ENCODE measurements around the gene FASLG.

DNA sequence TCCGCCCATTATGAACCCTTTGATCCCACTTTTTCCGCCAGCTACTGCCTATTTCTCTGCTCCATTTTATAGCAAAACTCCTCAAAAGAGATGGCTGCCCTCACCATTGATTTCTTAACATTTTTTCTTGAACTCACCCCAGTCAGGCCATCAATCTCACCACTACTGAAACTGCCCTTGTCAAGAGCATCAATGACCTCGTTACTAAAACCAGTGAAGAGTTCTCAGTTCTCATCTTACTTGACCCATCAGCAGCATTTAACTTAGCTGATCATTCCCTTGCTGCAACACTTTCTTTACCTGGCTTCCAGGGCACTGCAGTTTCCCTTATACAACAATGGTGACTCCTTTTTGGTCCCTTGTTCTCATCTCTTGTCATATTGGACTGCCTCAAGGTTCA lies 35.2 kb upstream of the FASLG start:
- TF ChIP-seq, protein P1, sequence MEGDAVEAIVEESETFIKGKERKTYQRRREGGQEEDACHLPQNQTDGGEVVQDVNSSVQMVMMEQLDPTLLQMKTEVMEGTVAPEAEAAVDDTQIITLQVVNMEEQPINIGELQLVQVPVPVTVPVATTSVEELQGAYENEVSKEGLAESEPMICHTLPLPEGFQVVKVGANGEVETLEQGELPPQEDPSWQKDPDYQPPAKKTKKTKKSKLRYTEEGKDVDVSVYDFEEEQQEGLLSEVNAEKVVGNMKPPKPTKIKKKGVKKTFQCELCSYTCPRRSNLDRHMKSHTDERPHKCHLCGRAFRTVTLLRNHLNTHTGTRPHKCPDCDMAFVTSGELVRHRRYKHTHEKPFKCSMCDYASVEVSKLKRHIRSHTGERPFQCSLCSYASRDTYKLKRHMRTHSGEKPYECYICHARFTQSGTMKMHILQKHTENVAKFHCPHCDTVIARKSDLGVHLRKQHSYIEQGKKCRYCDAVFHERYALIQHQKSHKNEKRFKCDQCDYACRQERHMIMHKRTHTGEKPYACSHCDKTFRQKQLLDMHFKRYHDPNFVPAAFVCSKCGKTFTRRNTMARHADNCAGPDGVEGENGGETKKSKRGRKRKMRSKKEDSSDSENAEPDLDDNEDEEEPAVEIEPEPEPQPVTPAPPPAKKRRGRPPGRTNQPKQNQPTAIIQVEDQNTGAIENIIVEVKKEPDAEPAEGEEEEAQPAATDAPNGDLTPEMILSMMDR (IDR thresholded peaks at IDR 0.05): no peak
- TF ChIP-seq POLR2A (IDR thresholded peaks at IDR 0.05): no peak

Data from ovary (tissue), 3 donors.